ENCODE measurements around the gene AOC1.

AOC1 gene

GRCh38 chr7:150901160-150902035, 49.1 kb downstream of the AOC1 start:
- CTCF ChIA-PET, result interaction anchor here (1.0 to 1.4 kb wide), 2 partner anchors 88 to 207 kb away, joined by 3 to 4 read pairs; no protein-coding TSS in a partner anchor
- no peak overlapping the region for H3K4me3 ChIP-seq (ENCODE audit: low read depth, low read length)
- POLR2A ChIA-PET, result no interaction called here
- TF ChIP-seq CTCF (IDR thresholded peaks at IDR 0.05; ENCODE audit: insufficient read depth, low read length, missing control alignments), result no peak
- no peak for DNase-seq (ENCODE audit: low read depth, low spot score)

- no peak for DNase-seq (ENCODE audit: low read depth, low spot score)
- POLR2A ChIA-PET, result no interaction called here
- no peak overlapping the region for H3K4me3 ChIP-seq (ENCODE audit: low read depth, low read length)
- CTCF ChIA-PET, result interaction anchor here (1.0 to 1.4 kb wide), 2 partner anchors 87 to 206 kb away, joined by 3 to 4 read pairs; no protein-coding TSS in a partner anchor
- TF ChIP-seq CTCF (IDR thresholded peaks at IDR 0.05; ENCODE audit: insufficient read depth, low read length, missing control alignments), result no peak
Observed at GRCh38 chr7:150902078-150903033, 50.0 kb downstream of the AOC1 start.

GRCh38 chr7:150903606-150904005, 51.3 kb downstream of the AOC1 start:
- POLR2A ChIA-PET, result no interaction called here
- CTCF ChIA-PET, result interaction anchor here (1.2 to 2.3 kb wide), 2 partner anchors 82 to 207 kb away, joined by 4 to 7 read pairs; no protein-coding TSS in a partner anchor
- no peak for DNase-seq (ENCODE audit: low read depth, low spot score)
- TF ChIP-seq CTCF (IDR thresholded peaks at IDR 0.05; ENCODE audit: insufficient read depth, low read length, missing control alignments), result no peak
- no peak overlapping the region for H3K4me3 ChIP-seq (ENCODE audit: low read depth, low read length)

GRCh38 chr7:150904011-150904909, 51.9 kb downstream of the AOC1 start:
- no peak overlapping the region for H3K4me3 ChIP-seq (ENCODE audit: low read depth, low read length)
- no peak for DNase-seq (ENCODE audit: low read depth, low spot score)
- POLR2A ChIA-PET, result no interaction called here
- CTCF ChIA-PET, result interaction anchor here (1.2 to 2.3 kb wide), 2 partner anchors 81 to 207 kb away, joined by 4 to 7 read pairs; no protein-coding TSS in a partner anchor
- TF ChIP-seq CTCF (IDR thresholded peaks at IDR 0.05; ENCODE audit: insufficient read depth, low read length, missing control alignments), result no peak

GRCh38 chr7:150908173-150908572, 55.9 kb downstream of the AOC1 start:
- no peak overlapping the region for H3K4me3 ChIP-seq (ENCODE audit: low read depth, low read length)
- no peak for DNase-seq (ENCODE audit: low read depth, low spot score)
- ChIA-PET CTCF (interaction anchor here (3.8 kb wide), 1 partner anchor 9 kb away, joined by 25 read pairs; no protein-coding TSS in a partner anchor), POLR2A (no interaction called here)
- no peak for TF ChIP-seq CTCF (IDR thresholded peaks at IDR 0.05; ENCODE audit: insufficient read depth, low read length, missing control alignments)

Data from AG04449 (cell line).